Esophagus squamous epithelium (tissue), 4 donors: Measurements from ENCODE around the gene HYLS1.
"Not testable (repeated sequence)": the region's sequence is repeated elsewhere in the genome, so short reads cannot be mapped to it uniquely, and the experiment has no call there.

Experiments
- CTCF ChIP-seq, 6 experiments: fragments of 450-650 bp in 4 of 6; fragments of 200-600 bp in 2 of 6; sonication (generic) in 2 of 6; IDR thresholded peaks; one replicate each; pipeline ENCODE4 v1.5.1; 2016 to 2019; ENCODE audit warnings: antibody characterized with exemption in 6 of 6, mild to moderate bottlenecking in 4 of 6, moderate library complexity in 4 of 6
- POLR2A ChIP-seq, 4 donors: fragments of 450-650 bp; IDR thresholded peaks; one replicate each; pipeline ENCODE4 v1.6.1; 2017; ENCODE audit warnings: antibody characterized with exemption in 4 of 4, mild to moderate bottlenecking in 4 of 4, moderate library complexity in 3 of 4

GRCh38 chr11:125862786-125863185, 24.7 kb upstream of the HYLS1 start:
- TF ChIP-seq CTCF, POLR2A (IDR thresholded peaks at IDR 0.05): not testable (repeated sequence)
